ENCODE measurements around the gene SLC35F2.
"Not testable (repeated sequence)": the region's sequence is repeated elsewhere in the genome, so short reads cannot be mapped to it uniquely, and the experiment has no call there.

GRCh38 chr11:107758719-107759355 is 99.8 kb downstream of the SLC35F2 start:
- TF ChIP-seq RAD21 (conservative IDR thresholded peaks at IDR 0.05); CTCF (IDR thresholded peaks at IDR 0.05; ENCODE audit: poor library complexity, severe bottlenecking); REST (IDR thresholded peaks at IDR 0.05; ENCODE audit: borderline replicate concordance); EP300 (conservative IDR thresholded peaks at IDR 0.05; ENCODE audit: poor library complexity, severe bottlenecking): not testable (repeated sequence)
